GM19043 (cell line): ENCODE measurements around the gene RNF167.

Source experiments
- ATAC-seq: cut with Tn5 transposase; IDR thresholded peaks from one replicate; pipeline ENCODE4 v1.9.1; 2021; ENCODE audit warnings: low read depth; ENCODE audit not compliant: unreplicated experiment

Gene RNF167

GRCh38 chr17:4937553-4937952, 2.5 kb upstream of the RNF167 start:
- no peak for ATAC-seq

DNA sequence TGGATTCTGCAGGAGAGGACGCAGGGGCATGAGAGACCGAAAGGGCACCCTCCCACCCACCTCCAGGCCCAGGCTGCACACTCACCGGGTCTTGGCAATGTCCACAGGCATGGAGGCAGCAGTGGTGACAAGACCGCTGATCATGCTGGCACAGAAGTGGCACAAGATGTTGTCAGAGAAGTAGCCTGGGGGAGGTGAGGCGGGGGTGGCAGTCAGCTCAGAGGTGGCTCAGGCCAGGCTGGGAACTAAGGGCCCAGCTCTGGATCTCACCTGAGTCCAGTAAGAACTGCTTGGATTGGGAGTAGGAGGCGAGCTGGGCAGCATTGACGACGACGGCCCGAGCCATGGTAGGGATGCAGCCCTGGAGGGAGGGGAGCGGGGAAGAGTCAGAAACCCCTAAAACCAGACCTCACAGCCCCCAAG, 2.0 kb upstream of the RNF167 start:
- no peak for ATAC-seq

GRCh38 chr17:4938688-4939545, 1.2 kb upstream of the RNF167 start:
- ATAC-seq: no peak

- ATAC-seq: no peak
Observed at GRCh38 chr17:4939546-4939795, 597 bp upstream of the RNF167 start.

GRCh38 chr17:4940555-4941318, 669 bp downstream of the RNF167 start:
- no peak for ATAC-seq

DNA sequence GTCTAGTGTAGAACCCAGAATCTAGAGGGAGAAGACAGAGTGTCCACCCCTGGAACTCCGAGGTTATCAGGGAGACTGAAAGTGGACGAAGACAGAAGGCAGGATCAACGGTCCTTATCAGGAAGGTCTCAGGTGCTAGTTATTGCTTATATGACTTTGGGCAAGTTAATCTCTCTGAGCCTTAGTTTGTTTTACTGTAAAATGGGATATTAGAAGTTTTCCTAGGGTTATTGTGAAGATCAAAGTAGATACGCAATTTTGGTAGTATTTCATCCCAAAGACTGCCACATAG, 1.2 kb downstream of the RNF167 start:
- ATAC-seq: no peak

DNA sequence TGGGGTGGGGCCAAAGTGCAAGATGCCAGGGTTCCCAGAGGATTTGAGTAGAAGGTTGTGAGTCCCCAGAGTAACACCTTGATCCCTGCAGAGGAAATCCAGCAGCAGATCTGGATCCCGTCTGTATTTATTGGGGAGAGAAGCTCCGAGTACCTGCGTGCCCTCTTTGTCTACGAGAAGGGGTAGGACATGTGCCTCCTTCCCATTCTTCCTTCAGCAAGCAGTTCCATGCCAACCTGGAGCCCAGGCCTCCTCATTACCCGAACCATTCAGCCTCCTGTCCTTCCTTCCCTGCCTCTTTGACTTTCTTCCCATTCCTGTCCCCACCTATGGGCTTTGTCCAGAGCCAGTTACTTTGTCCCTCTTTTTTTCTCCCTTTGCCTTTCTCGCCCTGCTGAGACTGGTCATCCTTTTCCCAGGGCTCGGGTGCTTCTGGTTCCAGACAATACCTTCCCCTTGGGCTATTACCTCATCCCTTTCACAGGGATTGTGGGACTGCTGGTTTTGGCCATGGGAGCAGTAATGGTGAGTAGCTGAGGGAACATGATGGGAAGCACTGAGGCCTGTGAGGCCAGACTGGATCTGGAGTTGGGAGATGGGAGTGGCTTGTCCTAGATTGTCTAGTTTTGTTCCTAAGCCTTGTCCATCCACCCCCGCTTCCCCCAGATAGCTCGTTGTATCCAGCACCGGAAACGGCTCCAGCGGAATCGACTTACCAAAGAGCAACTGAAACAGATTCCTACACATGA, 2.9 kb downstream of the RNF167 start:
- no peak for ATAC-seq

- ATAC-seq: no peak
Observed at GRCh38 chr17:4944163-4944553, 4.1 kb downstream of the RNF167 start.

DNA sequence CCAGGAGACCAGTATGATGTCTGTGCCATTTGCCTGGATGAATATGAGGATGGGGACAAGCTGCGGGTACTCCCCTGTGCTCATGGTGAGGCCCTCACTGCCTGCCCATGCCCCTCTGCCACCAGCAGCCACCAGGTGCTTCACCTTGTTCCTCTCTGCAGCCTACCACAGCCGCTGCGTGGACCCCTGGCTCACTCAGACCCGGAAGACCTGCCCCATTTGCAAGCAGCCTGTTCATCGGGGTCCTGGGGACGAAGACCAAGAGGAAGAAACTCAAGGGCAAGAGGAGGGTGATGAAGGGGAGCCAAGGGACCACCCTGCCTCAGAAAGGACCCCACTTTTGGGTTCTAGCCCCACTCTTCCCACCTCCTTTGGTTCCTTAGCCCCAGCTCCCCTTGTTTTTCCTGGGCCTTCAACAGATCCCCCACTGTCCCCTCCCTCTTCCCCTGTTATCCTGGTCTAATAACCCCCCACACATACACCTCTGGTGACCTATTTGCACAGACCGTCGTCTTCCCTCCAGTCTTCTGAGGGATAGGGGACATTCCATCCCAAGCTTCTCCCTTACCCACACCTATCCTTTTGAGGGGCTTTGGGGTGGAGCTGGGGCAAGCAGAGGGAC, 4.6 kb downstream of the RNF167 start:
- ATAC-seq: no peak

DNA sequence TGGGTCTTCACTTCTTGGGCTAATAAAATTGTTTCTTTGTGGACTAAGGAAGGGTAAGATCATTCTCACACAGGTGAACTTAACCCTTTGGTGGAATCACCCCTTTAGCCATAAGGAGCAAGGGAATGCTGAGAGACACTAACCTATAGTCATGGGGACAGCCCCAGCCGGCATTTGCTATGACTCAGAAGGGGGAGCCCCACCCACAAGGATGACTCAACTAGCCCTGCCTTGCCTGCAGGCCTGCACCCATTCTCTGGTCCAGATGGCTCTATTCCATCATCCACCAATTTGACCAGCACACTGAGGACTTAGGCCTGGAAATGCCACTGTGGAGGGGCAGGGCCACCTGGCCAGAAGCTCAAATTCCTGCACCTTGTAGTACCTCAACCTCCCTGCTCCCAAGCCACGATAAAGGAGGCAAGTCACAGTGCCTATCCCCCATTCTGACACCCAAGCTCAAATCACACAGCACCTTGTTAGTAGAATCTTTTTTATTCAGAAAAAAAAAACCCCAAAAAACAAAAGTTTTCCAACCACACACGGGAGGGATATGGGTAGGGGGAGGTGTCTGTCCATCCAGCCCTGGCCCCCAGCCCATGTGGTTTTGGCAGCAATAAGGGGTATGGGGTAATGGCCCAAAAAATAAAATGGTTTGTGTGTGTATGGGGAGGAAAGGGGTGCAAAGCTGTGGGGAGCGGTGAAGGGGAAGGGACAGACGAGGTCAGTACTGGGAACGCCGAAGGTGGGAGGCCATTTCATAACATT, 5.3 kb downstream of the RNF167 start:
- no peak for ATAC-seq

GRCh38 chr17:4945944-4946280, 5.8 kb downstream of the RNF167 start:
- ATAC-seq: no peak

- no peak for ATAC-seq
Observed at GRCh38 chr17:4946312-4946976, 6.4 kb downstream of the RNF167 start.

DNA sequence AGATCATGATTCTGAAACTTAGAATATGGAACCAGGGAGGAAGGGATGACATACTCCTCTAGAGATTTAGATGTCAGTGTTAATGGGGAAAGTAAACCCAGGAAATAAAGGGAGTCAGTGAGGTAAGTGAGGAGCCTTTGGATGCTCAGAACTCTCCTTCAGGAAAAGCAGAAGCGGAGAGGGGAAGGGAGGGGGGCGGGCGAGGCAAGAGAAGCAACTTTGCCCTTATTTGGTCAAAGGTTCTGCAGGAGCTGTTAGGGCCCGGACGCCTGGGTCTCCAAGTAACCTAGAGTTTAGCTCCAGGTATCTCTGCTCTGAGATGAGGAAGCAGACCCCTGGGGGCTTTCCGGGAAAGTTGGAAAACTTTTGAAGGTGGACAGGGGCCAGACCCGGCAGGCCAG, 6.9 kb downstream of the RNF167 start:
- ATAC-seq: no peak

- no peak for ATAC-seq
Observed at GRCh38 chr17:4947411-4948165, 7.5 kb downstream of the RNF167 start.

DNA sequence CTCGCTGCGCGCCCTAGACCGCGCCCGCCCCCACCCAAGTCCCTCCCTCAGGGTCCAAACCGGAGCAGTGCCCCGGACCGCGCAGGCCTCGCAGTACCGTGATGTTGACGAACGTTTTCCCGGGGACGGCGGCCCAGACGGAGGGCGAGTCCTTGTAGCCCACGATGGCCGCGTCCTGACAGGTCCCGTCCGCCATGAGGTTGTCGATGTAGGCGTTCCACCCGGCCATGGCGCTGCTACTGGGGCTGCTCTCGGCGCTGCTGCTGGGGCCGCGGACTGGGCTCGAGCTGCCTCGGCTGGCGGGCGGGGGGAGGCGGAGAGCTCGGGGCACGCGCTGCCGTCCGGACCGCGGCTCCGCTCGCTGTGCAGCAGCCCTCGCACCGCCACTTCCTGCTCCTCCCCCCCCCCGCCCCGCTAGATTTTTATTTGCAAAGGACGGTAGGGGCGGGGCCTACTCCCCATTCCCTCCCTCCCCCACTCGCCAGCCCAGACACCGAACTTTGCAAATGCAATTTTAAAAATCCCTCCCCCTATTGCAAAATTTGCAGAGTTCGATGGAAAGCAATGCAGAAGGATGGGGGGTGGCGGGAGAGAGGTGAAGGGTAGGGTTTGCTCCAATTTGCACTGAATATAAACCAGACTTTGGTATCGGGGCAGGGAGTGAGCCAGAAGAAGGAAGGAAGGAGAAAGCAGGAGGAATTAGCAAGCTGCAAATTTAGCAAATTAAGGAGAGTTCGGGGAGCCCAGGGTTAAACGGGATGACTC, 8.3 kb downstream of the RNF167 start, which contains the start of gene PFN1:
Gene PFN1, minus strand, starts transcription at position 365 of the 765 bp plus-strand sequence. Its CDS starts 136 bp downstream, at position 229.
- ATAC-seq: no peak

DNA sequence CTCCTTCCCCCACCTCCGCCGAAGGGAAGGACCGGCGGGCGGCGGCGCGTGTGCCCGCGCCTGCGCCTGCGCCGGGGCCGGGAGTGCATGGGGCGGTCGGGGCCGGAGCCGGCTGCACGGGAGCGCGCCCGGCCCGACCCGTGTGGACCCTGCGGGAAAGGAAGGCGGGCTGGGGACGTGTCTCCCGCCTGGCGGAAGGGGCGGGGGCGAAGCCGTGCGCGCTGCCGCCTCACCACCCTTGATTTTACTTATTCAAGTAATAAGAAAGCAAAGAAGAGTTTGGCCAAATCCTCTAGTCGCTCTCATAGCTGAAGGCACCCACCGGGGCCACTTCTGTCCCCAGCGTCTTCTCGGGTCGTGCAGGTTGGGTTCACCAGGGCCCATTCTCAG, 8.9 kb downstream of the RNF167 start:
- peak; percentile 21 for ATAC-seq

DNA sequence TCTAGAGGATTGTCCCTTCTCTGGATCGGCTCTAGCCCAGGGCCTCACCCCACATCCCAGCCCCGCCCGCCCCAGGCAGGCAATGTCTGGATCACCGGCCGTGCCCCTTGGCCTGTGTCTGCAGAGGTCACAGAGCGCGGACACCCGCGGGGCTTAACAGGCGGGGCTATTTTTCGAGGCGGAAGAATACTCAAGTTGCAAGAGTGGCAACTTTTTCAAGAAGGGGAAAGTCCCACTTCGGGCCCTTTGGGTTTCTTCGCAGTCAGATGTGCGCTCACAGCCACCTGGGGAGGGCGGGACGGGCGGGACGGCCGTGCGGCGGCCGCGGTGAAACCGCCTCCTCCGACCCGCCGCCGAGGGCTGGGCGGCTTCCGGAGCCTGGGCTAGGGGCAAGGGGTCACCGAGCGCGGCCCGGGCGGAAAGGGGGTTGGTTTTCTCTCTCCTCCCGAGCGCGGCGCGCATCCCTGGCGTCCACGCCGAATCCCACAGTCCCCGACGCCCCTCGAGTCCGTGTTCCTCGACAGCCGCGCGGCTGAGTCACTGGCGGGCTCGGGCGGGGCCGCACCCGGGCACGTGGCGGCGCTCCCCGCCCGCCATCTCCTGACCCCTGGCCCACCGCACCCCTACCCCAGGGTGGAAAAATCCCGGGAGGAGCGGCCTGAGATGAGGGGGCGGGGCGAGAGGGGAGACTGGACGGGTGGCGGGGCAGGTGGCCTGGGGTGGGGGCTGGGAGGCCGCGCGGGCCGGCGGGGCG, 9.4 kb downstream of the RNF167 start:
- ATAC-seq: peak; percentile 35
